ENCODE results near the gene BTNL8.

- TF ChIP-seq POLR2A (IDR thresholded peaks at IDR 0.05) (no peak), CTCF (IDR thresholded peaks at IDR 0.05) (no peak)
Observed at GRCh38 chr5:180908400-180908799, 9.4 kb downstream of the BTNL8 start.

All from upper lobe of left lung (tissue), 4 donors.